ENCODE data around the gene INSYN2A. TPM values are rescaled to one million over a fixed set of nuclear protein-coding genes. Genes with fewer than 3 reads are reported as not detected.

INSYN2A gene
- total and polyA plus RNA-seq, 10 of the 15 experiments (the other 5 are each of a cell fraction or from before 2014, with no cell fraction given): not detected

GRCh38 chr10:127146661-127147060, 49.7 kb downstream of the INSYN2A start (continued):
- TF ChIP-seq ZBED1 (IDR thresholded peaks at IDR 0.05; ENCODE audit: borderline replicate concordance): no peak
- no peak for TF ChIP-seq SUZ12 (IDR thresholded peaks at IDR 0.05; ENCODE audit: unreplicated experiment)
- TF ChIP-seq E4F1 (IDR thresholded peaks at IDR 0.05; ENCODE audit: borderline replicate concordance, partially characterized antibody): no peak
- TF ChIP-seq NR2F1 (conservative IDR thresholded peaks at IDR 0.05): no peak

Measured in GM12878 (cell line).